Esophagus squamous epithelium (tissue), 4 donors: ENCODE results near the gene TMC6.

Source experiments
- POLR2A ChIP-seq, 4 donors: fragments of 450-650 bp; IDR thresholded peaks; one replicate each; pipeline ENCODE4 v1.6.1; 2017; ENCODE audit warnings: antibody characterized with exemption in 4 of 4, mild to moderate bottlenecking in 4 of 4, moderate library complexity in 3 of 4
- TF ChIP-seq, protein P1 (sequence below), 6 experiments: fragments of 450-650 bp in 4 of 6; fragments of 200-600 bp in 2 of 6; sonication (generic) in 2 of 6; IDR thresholded peaks; one replicate each; pipeline ENCODE4 v1.5.1; 2016 to 2019; ENCODE audit warnings: antibody characterized with exemption in 6 of 6, mild to moderate bottlenecking in 4 of 6, moderate library complexity in 4 of 6

DNA sequence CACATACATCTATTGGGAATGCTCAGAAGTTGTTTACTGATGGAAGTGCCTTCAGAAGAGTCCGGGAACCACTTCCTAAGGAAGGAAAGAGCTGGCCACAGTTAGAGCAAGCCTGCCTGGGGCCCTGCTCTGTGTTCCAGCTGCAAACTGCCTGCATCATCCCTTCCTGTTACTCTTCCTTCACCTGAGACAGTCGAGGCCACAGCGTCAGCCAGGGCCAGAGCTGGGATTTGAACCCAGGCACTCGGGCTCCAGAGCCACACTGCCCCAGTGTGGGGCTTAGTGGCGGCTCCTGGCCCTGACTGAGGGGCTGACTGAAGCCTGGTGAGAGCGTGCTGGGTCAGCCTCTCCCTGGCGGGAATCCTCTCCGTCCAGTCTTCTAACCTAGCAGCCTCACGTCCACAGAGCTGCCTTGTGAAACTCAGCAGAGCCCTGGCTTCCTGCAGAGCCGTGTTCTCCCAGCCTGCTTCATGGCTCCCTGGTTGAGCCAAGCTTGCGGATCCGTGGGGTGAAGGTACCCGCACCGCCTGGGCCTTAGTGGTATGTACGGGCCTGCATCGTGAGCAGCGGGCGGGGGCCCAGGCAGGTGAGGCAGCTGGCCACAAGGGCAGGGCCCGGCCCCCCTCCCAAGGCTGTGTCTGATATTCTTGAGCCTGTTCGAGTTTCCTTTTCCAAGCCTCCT is 13.0 kb upstream of the TMC6 start:
- TF ChIP-seq, protein P1, sequence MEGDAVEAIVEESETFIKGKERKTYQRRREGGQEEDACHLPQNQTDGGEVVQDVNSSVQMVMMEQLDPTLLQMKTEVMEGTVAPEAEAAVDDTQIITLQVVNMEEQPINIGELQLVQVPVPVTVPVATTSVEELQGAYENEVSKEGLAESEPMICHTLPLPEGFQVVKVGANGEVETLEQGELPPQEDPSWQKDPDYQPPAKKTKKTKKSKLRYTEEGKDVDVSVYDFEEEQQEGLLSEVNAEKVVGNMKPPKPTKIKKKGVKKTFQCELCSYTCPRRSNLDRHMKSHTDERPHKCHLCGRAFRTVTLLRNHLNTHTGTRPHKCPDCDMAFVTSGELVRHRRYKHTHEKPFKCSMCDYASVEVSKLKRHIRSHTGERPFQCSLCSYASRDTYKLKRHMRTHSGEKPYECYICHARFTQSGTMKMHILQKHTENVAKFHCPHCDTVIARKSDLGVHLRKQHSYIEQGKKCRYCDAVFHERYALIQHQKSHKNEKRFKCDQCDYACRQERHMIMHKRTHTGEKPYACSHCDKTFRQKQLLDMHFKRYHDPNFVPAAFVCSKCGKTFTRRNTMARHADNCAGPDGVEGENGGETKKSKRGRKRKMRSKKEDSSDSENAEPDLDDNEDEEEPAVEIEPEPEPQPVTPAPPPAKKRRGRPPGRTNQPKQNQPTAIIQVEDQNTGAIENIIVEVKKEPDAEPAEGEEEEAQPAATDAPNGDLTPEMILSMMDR (IDR thresholded peaks at IDR 0.05): no peak
- TF ChIP-seq POLR2A (IDR thresholded peaks at IDR 0.05): no peak
